HepG2 (cell line): ENCODE measurements around the gene DAB2IP. TPM values are rescaled to one million over a fixed set of nuclear protein-coding genes. Genes with fewer than 3 reads are reported as not detected.
A peak's percentile ranks its signal among the peaks of the same experiment; 100 is the strongest.

Source experiments
- AGO2 ChIP-seq: fragments of 200-400 bp; formaldehyde crosslinking; optimal IDR thresholded peaks from 2 replicates; pipeline ENCODE3; 2017; ENCODE audit warnings: mild to moderate bottlenecking, low read depth, low read length, moderate library complexity
- PHF8 ChIP-seq: sonication (generic); formaldehyde crosslinking; IDR thresholded peaks from 2 replicates; pipeline ENCODE4 v1.5.0; 2020; ENCODE audit warnings: missing genetic modification reagents
- SOX13 ChIP-seq, 3 experiments: fragments of 450-650 bp in 1 of 3; sonication (generic) in 1 of 3; formaldehyde crosslinking in 1 of 3; IDR thresholded peaks in 2 of 3; conservative IDR thresholded peaks in 1 of 3; 2 replicates each; pipeline versions ENCODE4 v1.5.0 to v1.6.1; 2016 to 2020; ENCODE audit warnings: antibody characterized with exemption in 1 of 3, mild to moderate bottlenecking in 1 of 3, missing compliant biosample characterization in 1 of 3, missing genetic modification reagents in 1 of 3, moderate library complexity in 1 of 3
- polyA plus RNA-seq, 8 experiments: library from polyadenylated mRNA; depleted of rRNA in 3 of 8; stranded (reverse) in 7 of 8; unstranded in 1 of 8; fragments of >200 nt; fragmentation: Illumina TruSeq in 4 of 8; extraction: Trizol in 4 of 8; gene quantifications; 2 replicates each; pipeline versions ENCODE4 v1.2.1 to v1.2.3, GENCODE V29; 2011 to 2016; ENCODE audit warnings: low read depth in 4 of 8, missing spikeins in 1 of 8, mixed read lengths in 1 of 8; ENCODE audit not compliant: insufficient read depth in 1 of 8
- total RNA-seq, 5 experiments: library from RNA; depleted of rRNA; stranded (reverse); fragments of >200 nt; fragmentation: Illumina TruSeq; extraction: Trizol; gene quantifications; 2 replicates each; pipeline ENCODE4 v1.2.3, GENCODE V29; 2016; ENCODE audit warnings: low read depth in 1 of 5
- TF ChIP-seq, protein P1 (sequence below): sonication (generic); formaldehyde crosslinking; IDR thresholded peaks from one replicate; pipeline ENCODE4 v1.5.1; 2020; ENCODE audit warnings: mild to moderate bottlenecking, missing genetic modification reagents; ENCODE audit errors: not compliant biosample characterization
- TF ChIP-seq, protein P2 (sequence below): sonication (generic); formaldehyde crosslinking; IDR thresholded peaks from 2 replicates; pipeline ENCODE4 v1.4.0; 2020; ENCODE audit warnings: mild to moderate bottlenecking, missing genetic modification reagents
- TF ChIP-seq, protein P3 (sequence below): sonication (generic); formaldehyde crosslinking; IDR thresholded peaks from 2 replicates; pipeline ENCODE4 v1.4.0; 2020; ENCODE audit warnings: missing genetic modification reagents, borderline replicate concordance
- TF ChIP-seq, protein P4 (sequence below): IDR thresholded peaks from 2 replicates; pipeline ENCODE4 v1.6.1; 2012; ENCODE audit warnings: low read depth, low read length, improper control_type of control experiment
- TF ChIP-seq, protein P5 (sequence below): sonication (generic); formaldehyde crosslinking; IDR thresholded peaks from 2 replicates; pipeline ENCODE4 v1.8.1; 2023; ENCODE audit warnings: mild to moderate bottlenecking, missing genetic modification reagents, borderline replicate concordance
- TF ChIP-seq, protein P6 (sequence below): sonication (generic); formaldehyde crosslinking; IDR thresholded peaks from 2 replicates; pipeline ENCODE4 v1.4.0; 2020; ENCODE audit warnings: mild to moderate bottlenecking, low read depth, missing genetic modification reagents

The DAB2IP gene
- total and polyA plus RNA-seq, 2 of the 13 experiments (the other 11 are each of a cell fraction or from before 2014, with no cell fraction given): 25.3 to 37.9 TPM

DNA sequence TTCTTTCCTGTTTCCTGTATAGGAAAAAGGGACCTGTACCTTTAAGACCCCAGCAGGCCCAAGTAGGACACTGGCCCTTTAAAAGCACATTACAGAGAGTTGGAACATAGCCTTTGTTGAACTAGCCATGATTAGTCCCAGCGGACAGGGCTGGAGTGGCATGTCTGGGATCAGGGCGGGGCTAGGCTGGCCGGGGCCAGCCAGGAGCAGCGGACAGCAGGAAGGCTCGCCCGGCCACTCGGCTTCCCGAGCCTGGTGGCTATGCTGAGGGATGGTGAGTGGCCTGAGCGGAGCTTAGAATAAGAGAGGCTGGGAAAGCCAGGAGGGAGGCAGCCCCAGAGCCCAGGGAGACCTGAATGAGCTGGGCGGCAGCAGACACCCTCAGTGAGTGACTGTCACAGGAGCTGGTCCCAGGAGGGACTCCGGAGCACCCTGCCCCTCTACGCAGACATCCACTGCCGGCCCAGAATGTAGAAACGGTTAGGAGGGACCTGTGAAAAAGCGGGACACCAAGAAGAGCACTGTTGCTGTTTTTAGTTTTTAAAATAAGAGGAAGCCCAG, 92.1 kb downstream of the DAB2IP start (continued):
- TF ChIP-seq, protein P1, sequence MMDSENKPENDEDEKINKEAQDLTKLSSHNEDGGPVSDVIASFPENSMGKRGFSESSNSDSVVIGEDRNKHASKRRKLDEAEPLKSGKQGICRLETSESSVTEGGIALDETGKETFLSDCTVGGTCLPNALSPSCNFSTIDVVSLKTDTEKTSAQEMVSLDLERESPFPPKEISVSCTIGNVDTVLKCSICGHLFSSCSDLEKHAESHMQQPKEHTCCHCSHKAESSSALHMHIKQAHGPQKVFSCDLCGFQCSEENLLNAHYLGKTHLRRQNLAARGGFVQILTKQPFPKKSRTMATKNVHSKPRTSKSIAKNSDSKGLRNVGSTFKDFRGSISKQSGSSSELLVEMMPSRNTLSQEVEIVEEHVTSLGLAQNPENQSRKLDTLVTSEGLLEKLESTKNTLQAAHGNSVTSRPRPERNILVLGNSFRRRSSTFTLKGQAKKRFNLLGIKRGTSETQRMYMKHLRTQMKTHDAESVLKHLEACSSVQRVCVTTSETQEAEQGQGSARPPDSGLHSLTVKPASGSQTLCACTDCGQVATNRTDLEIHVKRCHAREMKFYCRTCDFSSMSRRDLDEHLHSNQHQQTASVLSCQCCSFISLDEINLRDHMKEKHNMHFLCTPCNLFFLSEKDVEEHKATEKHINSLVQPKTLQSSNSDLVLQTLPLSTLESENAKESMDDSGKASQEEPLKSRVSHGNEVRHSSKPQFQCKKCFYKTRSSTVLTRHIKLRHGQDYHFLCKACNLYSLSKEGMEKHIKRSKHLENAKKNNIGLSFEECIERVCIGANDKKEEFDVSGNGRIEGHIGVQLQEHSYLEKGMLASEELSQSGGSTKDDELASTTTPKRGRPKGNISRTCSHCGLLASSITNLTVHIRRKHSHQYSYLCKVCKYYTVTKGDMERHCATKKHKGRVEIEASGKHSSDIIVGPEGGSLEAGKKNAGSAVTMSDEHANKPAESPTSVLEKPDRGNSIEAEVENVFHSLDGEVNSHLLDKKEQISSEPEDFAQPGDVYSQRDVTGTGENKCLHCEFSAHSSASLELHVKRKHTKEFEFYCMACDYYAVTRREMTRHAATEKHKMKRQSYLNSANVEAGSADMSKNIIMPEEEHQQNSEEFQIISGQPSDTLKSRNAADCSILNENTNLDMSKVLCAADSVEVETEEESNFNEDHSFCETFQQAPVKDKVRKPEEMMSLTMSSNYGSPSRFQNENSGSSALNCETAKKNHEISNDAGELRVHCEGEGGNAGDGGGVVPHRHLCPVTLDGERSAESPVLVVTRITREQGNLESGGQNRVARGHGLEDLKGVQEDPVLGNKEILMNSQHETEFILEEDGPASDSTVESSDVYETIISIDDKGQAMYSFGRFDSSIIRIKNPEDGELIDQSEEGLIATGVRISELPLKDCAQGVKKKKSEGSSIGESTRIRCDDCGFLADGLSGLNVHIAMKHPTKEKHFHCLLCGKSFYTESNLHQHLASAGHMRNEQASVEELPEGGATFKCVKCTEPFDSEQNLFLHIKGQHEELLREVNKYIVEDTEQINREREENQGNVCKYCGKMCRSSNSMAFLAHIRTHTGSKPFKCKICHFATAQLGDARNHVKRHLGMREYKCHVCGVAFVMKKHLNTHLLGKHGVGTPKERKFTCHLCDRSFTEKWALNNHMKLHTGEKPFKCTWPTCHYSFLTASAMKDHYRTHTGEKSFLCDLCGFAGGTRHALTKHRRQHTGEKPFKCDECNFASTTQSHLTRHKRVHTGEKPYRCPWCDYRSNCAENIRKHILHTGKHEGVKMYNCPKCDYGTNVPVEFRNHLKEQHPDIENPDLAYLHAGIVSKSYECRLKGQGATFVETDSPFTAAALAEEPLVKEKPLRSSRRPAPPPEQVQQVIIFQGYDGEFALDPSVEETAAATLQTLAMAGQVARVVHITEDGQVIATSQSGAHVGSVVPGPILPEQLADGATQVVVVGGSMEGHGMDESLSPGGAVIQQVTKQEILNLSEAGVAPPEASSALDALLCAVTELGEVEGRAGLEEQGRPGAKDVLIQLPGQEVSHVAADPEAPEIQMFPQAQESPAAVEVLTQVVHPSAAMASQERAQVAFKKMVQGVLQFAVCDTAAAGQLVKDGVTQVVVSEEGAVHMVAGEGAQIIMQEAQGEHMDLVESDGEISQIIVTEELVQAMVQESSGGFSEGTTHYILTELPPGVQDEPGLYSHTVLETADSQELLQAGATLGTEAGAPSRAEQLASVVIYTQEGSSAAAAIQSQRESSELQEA: no peak
- TF ChIP-seq AGO2 (peak; percentile 37), SOX13 (IDR thresholded peaks at IDR 0.05) (no peak), SOX13 (CRISPR knock-in tag; conservative IDR thresholded peaks at IDR 0.05 in 1 of 2, IDR thresholded peaks at IDR 0.05 in 1 of 2) (peak in 1 of 2 experiments; percentile 58; a peak in 2 of 4 replicates), PHF8 (CRISPR knock-in tag) (no peak)
- TF ChIP-seq, protein P2, sequence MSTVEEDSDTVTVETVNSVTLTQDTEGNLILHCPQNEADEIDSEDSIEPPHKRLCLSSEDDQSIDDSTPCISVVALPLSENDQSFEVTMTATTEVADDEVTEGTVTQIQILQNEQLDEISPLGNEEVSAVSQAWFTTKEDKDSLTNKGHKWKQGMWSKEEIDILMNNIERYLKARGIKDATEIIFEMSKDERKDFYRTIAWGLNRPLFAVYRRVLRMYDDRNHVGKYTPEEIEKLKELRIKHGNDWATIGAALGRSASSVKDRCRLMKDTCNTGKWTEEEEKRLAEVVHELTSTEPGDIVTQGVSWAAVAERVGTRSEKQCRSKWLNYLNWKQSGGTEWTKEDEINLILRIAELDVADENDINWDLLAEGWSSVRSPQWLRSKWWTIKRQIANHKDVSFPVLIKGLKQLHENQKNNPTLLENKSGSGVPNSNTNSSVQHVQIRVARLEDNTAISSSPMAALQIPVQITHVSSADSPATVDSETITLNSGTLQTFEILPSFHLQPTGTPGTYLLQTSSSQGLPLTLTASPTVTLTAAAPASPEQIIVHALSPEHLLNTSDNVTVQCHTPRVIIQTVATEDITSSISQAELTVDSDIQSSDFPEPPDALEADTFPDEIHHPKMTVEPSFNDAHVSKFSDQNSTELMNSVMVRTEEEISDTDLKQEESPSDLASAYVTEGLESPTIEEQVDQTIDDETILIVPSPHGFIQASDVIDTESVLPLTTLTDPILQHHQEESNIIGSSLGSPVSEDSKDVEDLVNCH: no peak
- TF ChIP-seq, protein P3, sequence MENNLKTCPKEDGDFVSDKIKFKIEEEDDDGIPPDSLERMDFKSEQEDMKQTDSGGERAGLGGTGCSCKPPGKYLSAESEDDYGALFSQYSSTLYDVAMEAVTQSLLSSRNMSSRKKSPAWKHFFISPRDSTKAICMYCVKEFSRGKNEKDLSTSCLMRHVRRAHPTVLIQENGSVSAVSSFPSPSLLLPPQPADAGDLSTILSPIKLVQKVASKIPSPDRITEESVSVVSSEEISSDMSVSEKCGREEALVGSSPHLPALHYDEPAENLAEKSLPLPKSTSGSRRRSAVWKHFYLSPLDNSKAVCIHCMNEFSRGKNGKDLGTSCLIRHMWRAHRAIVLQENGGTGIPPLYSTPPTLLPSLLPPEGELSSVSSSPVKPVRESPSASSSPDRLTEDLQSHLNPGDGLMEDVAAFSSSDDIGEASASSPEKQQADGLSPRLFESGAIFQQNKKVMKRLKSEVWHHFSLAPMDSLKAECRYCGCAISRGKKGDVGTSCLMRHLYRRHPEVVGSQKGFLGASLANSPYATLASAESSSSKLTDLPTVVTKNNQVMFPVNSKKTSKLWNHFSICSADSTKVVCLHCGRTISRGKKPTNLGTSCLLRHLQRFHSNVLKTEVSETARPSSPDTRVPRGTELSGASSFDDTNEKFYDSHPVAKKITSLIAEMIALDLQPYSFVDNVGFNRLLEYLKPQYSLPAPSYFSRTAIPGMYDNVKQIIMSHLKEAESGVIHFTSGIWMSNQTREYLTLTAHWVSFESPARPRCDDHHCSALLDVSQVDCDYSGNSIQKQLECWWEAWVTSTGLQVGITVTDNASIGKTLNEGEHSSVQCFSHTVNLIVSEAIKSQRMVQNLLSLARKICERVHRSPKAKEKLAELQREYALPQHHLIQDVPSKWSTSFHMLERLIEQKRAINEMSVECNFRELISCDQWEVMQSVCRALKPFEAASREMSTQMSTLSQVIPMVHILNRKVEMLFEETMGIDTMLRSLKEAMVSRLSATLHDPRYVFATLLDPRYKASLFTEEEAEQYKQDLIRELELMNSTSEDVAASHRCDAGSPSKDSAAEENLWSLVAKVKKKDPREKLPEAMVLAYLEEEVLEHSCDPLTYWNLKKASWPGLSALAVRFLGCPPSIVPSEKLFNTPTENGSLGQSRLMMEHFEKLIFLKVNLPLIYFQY (CRISPR knock-in tag): no peak
- TF ChIP-seq, protein P4, sequence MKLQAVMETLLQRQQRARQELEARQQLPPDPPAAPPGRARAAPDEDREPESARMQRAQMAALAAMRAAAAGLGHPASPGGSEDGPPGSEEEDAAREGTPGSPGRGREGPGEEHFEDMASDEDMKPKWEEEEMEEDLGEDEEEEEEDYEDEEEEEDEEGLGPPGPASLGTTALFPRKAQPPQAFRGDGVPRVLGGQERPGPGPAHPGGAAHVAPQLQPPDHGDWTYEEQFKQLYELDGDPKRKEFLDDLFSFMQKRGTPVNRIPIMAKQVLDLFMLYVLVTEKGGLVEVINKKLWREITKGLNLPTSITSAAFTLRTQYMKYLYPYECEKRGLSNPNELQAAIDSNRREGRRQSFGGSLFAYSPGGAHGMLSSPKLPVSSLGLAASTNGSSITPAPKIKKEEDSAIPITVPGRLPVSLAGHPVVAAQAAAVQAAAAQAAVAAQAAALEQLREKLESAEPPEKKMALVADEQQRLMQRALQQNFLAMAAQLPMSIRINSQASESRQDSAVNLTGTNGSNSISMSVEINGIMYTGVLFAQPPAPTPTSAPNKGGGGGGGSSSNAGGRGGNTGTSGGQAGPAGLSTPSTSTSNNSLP: 0 out of 2 replicates have a peak, but pooled peaks have one; percentile 15
- TF ChIP-seq, protein P5, sequence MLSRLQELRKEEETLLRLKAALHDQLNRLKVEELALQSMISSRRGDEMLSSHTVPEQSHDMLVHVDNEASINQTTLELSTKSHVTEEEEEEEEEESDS (CRISPR knock-in tag): no peak
- TF ChIP-seq, protein P6, sequence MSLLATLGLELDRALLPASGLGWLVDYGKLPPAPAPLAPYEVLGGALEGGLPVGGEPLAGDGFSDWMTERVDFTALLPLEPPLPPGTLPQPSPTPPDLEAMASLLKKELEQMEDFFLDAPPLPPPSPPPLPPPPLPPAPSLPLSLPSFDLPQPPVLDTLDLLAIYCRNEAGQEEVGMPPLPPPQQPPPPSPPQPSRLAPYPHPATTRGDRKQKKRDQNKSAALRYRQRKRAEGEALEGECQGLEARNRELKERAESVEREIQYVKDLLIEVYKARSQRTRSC (CRISPR knock-in tag): no peak
